Adrenal gland (tissue), 5 donors: Measurements from ENCODE around the gene AKT3.

ENCODE experiments used
- CTCF ChIP-seq, 6 experiments: fragments of 450-650 bp in 4 of 6; fragments of 200-600 bp in 2 of 6; sonication (generic) in 1 of 6; IDR thresholded peaks; 1 replicate in 5 of 6; 2 replicates in 1 of 6; pipeline versions ENCODE4 v1.5.1 to v1.8.0; 2016 to 2021; ENCODE audit warnings: antibody characterized with exemption in 6 of 6, mild to moderate bottlenecking in 2 of 6, moderate library complexity in 1 of 6
- POLR2A ChIP-seq, 2 donors: fragments of 450-650 bp; IDR thresholded peaks; one replicate each; pipeline ENCODE4 v1.6.1; 2017; ENCODE audit warnings: antibody characterized with exemption in 2 of 2, mild to moderate bottlenecking in 2 of 2, moderate library complexity in 1 of 2
- donor health status: DM: no; HTN: no; CAD: no.

GRCh38 chr1:243497939-243498681 is 351.9 kb downstream of the AKT3 start:
- TF ChIP-seq CTCF (IDR thresholded peaks at IDR 0.05), result no peak
- TF ChIP-seq POLR2A (IDR thresholded peaks at IDR 0.05), result no peak
